Measurements from ENCODE around the gene TSPAN3. TPM values are rescaled to one million over a fixed set of nuclear protein-coding genes. Genes with fewer than 3 reads are reported as not detected.
A peak's percentile ranks its signal among the peaks of the same experiment; 100 is the strongest.

TSPAN3 gene
- total and polyA plus RNA-seq, 10 of the 15 experiments (the other 5 are each of a cell fraction or from before 2014, with no cell fraction given): 18.9 to 114 (median 57.2) TPM

GRCh38 chr15:77024273-77025082 is 46.4 kb downstream of the TSPAN3 start (continued):
- TF ChIP-seq MEF2B (IDR thresholded peaks at IDR 0.05; ENCODE audit: partially characterized antibody, poor library complexity, severe bottlenecking) (no peak), ZNF217 (IDR thresholded peaks at IDR 0.05) (no peak), GATAD2B (conservative IDR thresholded peaks at IDR 0.05; ENCODE audit: low read depth) (no peak; the same call in 1 of the 2 replicates), SUPT20H (IDR thresholded peaks at IDR 0.05; ENCODE audit: borderline replicate concordance, control insufficient read depth, low read depth, low read length) (no peak), IRF3 (IDR thresholded peaks at IDR 0.05) (no peak), RAD21 (IDR thresholded peaks at IDR 0.05; ENCODE audit: insufficient read depth, low read depth, low read length) (peak; percentile 83), BMI1 (IDR thresholded peaks at IDR 0.05; ENCODE audit: borderline replicate concordance) (no peak), CTCF (IDR thresholded peaks at IDR 0.05 in 2 of 3, conservative IDR thresholded peaks at IDR 0.05 in 1 of 3; ENCODE audit: control insufficient read depth in 2 of 3, extremely low read depth in 1 of 3, insufficient read depth in 1 of 3, low read depth in 3 of 3, low read length in 3 of 3) (peak; percentile 75 to 93 (median 83)), REST (IDR thresholded peaks at IDR 0.05; ENCODE audit: low read depth, low read length) (no peak), STAT1 (conservative IDR thresholded peaks at IDR 0.05) (0 out of 2 replicates have a peak, but pooled peaks have one; percentile 51), TARDBP (IDR thresholded peaks at IDR 0.05; ENCODE audit: borderline replicate concordance) (no peak), ZNF622 (IDR thresholded peaks at IDR 0.05) (no peak), TCF3 (IDR thresholded peaks at IDR 0.05; ENCODE audit: borderline replicate concordance, insufficient read depth, low read depth, low read length) (no peak), SMC3 (IDR thresholded peaks at IDR 0.05; ENCODE audit: borderline replicate concordance, low read length) (peak; percentile 79), SP1 (IDR thresholded peaks at IDR 0.05; ENCODE audit: low read depth, low read length) (no peak), E2F4 (IDR thresholded peaks at IDR 0.05; ENCODE audit: low read depth, low read length) (no peak), ZBTB33 (IDR thresholded peaks at IDR 0.05) (peak; percentile 80; the same call in 1 of the 2 replicates), CBFB (IDR thresholded peaks at IDR 0.05; ENCODE audit: low read depth) (no peak), NR2F1 (conservative IDR thresholded peaks at IDR 0.05) (no peak), CHD4 (IDR thresholded peaks at IDR 0.05) (no peak)
